Dermis microvascular lymphatic vessel endothelial cell (primary cell): ENCODE results near the gene DRD5. TPM values are rescaled to one million over a fixed set of nuclear protein-coding genes. Genes with fewer than 3 reads are reported as not detected.
"Not testable (repeated sequence)": the region's sequence is repeated elsewhere in the genome, so short reads cannot be mapped to it uniquely, and the experiment has no call there.

Source experiments
- DNase-seq, 2 donors: peaks; one replicate each; pipeline versions ENCODE4 v3.0.0 to v3.0.0-alpha.2; 2010; ENCODE audit warnings: low read depth in 2 of 2
- total RNA-seq: library from RNA; depleted of rRNA; stranded (reverse); fragments of >200 nt; gene quantifications from 2 replicates; pipeline ENCODE4 v1.2.1, GENCODE V29; 2014

DRD5 gene
- not detected in 2 replicates for total RNA-seq

DNA sequence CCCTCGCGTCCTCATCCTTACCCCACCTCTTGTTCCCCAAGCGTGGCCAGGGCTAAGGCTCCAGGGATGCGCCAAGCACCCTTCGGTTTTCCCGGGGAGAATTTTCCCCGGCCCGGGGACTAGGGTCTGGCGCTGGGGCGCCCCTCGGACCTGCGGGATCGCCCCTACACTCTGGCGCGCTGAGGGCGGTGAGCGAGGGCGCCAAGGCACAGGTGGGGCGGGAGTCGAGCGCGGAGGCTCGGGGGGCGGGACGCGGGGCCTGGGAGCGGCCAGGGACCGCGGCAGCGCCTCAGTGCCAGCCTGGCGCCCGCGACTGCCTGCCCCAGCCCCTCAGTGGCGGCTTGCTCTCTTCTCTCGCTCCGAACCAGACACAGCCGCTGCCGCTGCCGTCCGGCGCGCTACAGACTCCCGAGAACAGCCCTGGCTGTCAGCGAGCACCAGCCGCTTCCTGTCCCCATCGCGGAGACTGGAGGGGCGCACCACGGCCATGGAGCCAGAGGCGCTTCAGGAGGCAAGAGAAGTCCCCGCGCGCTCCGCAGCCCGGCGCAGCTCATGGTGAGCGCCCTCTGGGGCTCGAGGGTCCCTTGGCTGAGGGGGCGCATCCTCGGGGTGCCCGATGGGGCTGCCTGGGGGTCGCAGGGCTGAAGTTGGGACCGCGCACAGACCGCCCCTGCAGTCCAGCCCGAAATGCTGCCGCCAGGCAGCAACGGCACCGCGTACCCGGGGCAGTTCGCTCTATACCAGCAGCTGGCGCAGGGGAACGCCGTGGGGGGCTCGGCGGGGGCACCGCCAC is at the start of gene DRD5:
TSS of gene DRD5 (plus strand) at position 292 of the 793 bp plus-strand sequence. CDS start at position 688, 396 bp downstream.
- no peak for DNase-seq

- DNase-seq, result not testable (repeated sequence)
Observed at GRCh38 chr4:9732256-9732655, 49.2 kb upstream of the DRD5 start.

DNA sequence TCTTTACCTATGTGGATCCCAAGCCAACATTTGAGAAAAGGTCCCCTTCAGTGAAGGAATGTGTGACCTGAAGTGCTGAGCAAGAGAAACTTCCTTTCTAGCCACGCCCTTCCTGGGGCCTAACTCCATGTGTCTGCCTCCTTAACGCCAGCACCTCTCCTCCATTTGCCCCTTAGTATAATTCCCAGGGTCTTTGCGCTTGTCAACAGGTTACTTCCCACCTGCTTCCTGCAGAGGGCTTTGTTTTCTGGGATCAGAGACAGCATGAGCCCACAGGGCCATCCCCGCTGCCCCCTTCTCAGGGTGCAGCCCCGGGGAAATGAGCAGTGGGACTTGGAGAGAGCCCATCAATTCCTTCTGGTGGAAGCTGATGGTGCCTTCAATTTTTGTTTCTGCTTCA is 45.9 kb upstream of the DRD5 start:
- DNase-seq, result no peak

- DNase-seq, result not testable (repeated sequence)
Observed at GRCh38 chr4:9737280-9737679, 44.2 kb upstream of the DRD5 start.

- DNase-seq, result not testable (repeated sequence)
Observed at GRCh38 chr4:9743789-9744188, 37.6 kb upstream of the DRD5 start.

DNA sequence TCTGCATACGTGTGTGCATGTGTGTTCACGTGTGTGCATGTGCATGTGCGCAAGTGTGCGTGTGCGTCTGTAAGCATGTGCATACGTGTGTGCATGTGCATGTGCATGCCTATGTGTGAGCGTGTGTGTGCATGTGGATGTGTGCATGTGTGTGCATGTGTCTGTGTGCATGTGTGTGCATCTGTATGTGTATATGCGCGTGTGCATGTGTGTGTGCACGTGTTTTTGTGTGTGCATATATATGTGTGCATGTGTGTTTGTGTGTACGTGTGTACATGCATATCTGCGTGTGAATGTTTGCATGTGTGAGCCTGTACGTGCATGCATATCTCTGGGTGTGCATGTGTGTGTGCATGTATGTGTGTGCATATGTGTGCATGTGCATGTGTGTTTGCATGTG is 35.7 kb upstream of the DRD5 start:
- no peak for DNase-seq

GRCh38 chr4:9758641-9759317 is 22.7 kb upstream of the DRD5 start:
- DNase-seq, result no peak

- DNase-seq, result peak; percentile 45 to 74
Observed at GRCh38 chr4:9762823-9763475, 18.5 kb upstream of the DRD5 start.

GRCh38 chr4:9764155-9764696 is 17.2 kb upstream of the DRD5 start:
- DNase-seq, result no peak

DNA sequence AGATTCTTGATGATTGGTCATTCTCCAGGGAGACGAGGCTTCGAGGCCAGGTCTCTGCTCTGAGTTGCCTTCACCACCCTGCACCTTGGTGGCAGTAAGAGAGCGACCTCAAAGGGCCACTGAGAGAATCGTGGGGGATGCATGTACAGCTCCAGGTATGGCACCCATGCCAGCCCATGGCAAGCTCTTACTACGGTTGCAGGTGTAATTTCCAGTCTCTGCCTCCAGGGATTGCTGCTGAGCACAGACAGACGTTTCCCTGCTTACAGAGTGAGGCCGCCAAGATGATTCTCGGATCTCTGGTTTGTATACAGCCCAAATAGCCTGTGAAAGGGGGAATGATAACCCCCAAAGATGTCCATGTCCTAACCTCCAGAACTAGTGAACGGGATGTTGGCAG is 16.3 kb upstream of the DRD5 start:
- peak; percentile 6 to 32 for DNase-seq

DNA sequence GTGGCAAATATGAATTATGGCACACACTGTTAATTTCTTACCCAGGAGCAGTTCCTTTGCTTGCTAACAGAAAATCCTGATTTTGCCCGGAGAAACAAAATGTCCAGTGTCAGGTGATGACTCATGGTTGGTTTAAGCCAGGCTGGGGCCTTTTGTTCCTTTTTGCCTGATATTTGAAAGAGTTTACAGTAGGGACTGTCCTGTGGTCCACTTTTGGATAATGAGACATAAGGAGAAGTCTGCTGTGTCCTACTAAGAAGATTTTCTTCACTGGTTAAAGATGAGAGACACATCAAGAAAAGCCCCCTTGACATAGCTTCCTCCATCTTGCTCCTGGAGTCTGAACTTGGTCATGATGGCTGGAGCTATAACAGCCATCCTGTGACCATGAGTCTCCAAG is 12.1 kb upstream of the DRD5 start:
- DNase-seq, result no peak

DNA sequence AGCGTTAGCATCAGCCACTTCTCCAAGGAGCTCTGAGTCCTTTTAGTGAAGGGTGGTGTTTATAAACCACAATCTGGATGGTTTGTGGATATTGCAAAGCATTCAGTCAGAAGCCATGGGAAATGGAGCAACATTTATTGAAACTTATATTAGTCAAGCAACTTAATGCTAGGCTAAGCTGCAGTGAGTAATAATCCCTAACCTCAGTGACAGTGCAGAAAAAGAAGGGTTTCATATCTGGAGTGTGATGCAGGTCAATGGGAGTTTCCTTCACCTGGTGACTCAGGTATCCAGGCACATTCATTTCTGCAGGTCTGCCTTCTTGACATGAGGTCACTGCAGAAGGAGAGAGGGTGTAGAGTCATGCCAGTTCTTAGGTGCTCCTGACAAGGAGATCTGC is 10.4 kb upstream of the DRD5 start:
- DNase-seq, result no peak

DNA sequence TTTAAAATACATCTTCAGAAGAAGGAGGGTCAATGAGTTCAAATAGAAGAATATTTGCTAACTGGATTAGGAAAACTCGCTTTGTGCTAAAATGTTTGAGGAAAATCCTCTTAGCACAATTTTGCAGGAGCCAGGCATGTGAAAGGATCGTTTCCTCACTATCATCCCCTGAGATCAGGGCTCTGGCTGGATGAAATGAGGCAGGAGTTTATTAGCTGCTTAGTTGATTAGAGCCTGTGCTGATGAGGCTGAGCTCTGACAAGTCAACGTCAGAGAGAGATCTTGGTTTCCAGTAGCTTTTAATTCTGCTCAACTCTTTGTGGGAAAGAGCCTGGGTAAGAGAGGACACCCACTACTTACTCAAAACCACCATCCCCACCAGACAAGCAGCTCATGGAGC is 8.0 kb upstream of the DRD5 start:
- no peak for DNase-seq

DNA sequence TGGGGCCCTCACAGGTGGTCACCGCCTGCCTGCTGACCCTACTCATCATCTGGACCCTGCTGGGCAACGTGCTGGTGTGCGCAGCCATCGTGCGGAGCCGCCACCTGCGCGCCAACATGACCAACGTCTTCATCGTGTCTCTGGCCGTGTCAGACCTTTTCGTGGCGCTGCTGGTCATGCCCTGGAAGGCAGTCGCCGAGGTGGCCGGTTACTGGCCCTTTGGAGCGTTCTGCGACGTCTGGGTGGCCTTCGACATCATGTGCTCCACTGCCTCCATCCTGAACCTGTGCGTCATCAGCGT is 652 bp downstream of the DRD5 start:
- no peak for DNase-seq

- not testable (repeated sequence) for DNase-seq
Observed at GRCh38 chr4:9785891-9786290, 4.5 kb downstream of the DRD5 start.

- no peak for DNase-seq
Observed at GRCh38 chr4:9792381-9792780, 10.9 kb downstream of the DRD5 start.

DNA sequence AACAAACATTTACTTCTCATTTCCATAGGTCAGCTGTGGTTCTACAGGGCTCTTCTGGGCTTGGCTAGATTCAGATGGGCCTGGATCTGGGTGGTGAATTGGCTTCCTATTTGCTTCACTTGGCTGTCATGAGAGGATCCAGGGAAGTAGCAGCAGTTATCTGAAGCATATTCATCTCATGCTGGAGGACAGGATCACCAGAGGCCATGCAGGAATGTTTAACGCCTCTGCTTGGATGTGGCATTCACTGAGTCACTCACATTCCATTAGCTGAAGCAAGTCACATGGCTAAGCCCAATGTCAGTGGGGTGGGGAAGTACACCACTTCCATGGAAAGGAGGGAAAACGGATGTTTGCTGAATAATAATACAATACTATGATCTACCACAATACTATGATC is 15.2 kb downstream of the DRD5 start:
- DNase-seq, result not testable (repeated sequence)

- no peak for DNase-seq
Observed at GRCh38 chr4:9800848-9801247, 19.4 kb downstream of the DRD5 start.

DNA sequence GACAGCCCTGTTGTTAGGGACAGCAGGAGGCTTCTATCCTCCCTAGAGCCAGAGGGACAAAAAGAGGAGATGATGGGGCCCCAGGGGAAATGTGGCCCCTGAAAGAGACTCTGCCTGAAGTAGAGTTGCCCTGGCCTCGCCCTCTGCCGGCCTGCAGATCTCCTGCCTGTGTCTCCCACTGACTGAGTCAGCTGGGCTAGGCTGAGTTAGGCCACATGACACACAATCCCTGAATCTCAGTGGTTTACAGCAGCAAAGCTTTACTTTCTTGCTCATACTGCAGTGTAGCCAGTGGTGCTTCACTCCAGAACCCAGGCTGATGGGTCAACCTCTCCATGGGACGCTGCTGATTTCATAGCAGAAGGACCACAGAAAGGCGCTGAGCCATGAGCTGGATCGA is 23.5 kb downstream of the DRD5 start:
- no peak for DNase-seq

GRCh38 chr4:9808077-9808476 is 26.6 kb downstream of the DRD5 start:
- no peak for DNase-seq

- no peak for DNase-seq
Observed at GRCh38 chr4:9811806-9812205, 30.4 kb downstream of the DRD5 start.
